Activated naive CD8-positive, alpha-beta T cell (primary cell): ENCODE measurements around the gene ISOC1.
A peak's percentile ranks its signal among the peaks of the same experiment; 100 is the strongest.

Source experiments
- H3K27ac Mint-ChIP-seq: one replicate; pipeline ENCODE4 v1.8.0; 2021; ENCODE audit warnings: mixed read lengths
- H3K27me3 Mint-ChIP-seq: one replicate; pipeline ENCODE4 v1.8.0; 2021; ENCODE audit warnings: mixed read lengths
- H3K36me3 Mint-ChIP-seq: one replicate; pipeline ENCODE4 v1.8.0; 2021; ENCODE audit warnings: mixed read lengths
- H3K4me1 Mint-ChIP-seq: one replicate; pipeline ENCODE4 v1.8.0; 2021; ENCODE audit warnings: low read depth, mixed read lengths
- H3K4me3 Mint-ChIP-seq: one replicate; pipeline ENCODE4 v1.8.0; 2021; ENCODE audit warnings: mild to moderate bottlenecking, mixed read lengths
- H3K9me3 Mint-ChIP-seq: one replicate; pipeline ENCODE4 v1.8.0; 2021; ENCODE audit warnings: low read depth, mixed read lengths

ISOC1 gene

GRCh38 chr5:129094087-129094923 lies at the start of gene ISOC1:
Gene ISOC1, plus strand, starts transcription at chr5:129094749. Its CDS starts 18 bp downstream, at chr5:129094767.
- Mint-ChIP-seq H3K27ac (peak within 1 kb of the TSS; percentile 70), H3K9me3 (no peaks in the 10 kb centered on the region), H3K4me3 (peak within 1 kb of the TSS; percentile 89), H3K27me3 (peaks cover 13% of the 10 kb centered on the region), H3K36me3 (no peaks in the 10 kb centered on the region), H3K4me1 (peaks cover 30% of the 10 kb centered on the region)

- H3K36me3 Mint-ChIP-seq, result peaks cover 3% of the 10 kb centered on the region
- H3K27me3 Mint-ChIP-seq, result peaks cover 5% of the 10 kb centered on the region
- H3K27ac Mint-ChIP-seq, result no peak overlapping the region
Measured at GRCh38 chr5:129046151-129046550, 48.4 kb upstream of the ISOC1 start.

GRCh38 chr5:129048509-129048908 lies 46.0 kb upstream of the ISOC1 start:
- Mint-ChIP-seq H3K4me1 (no peaks in the 10 kb centered on the region), H3K4me3 (no peak overlapping the region), H3K36me3 (no peaks in the 10 kb centered on the region), H3K27ac (no peak overlapping the region), H3K27me3 (peaks cover 3% of the 10 kb centered on the region), H3K9me3 (peaks cover 20% of the 10 kb centered on the region)

More at GRCh38 chr5:129046151-129046550, 48.4 kb upstream of the ISOC1 start:
- Mint-ChIP-seq H3K4me1 (no peaks in the 10 kb centered on the region), H3K4me3 (no peak overlapping the region), H3K9me3 (peaks cover 20% of the 10 kb centered on the region)

GRCh38 chr5:129049126-129049799 lies 45.3 kb upstream of the ISOC1 start:
- Mint-ChIP-seq H3K9me3 (peaks cover 18% of the 10 kb centered on the region), H3K27me3 (peaks cover 4% of the 10 kb centered on the region), H3K4me3 (no peak overlapping the region), H3K27ac (no peak overlapping the region), H3K4me1 (no peaks in the 10 kb centered on the region), H3K36me3 (no peaks in the 10 kb centered on the region)

- Mint-ChIP-seq H3K4me3 (no peak overlapping the region), H3K9me3 (no peaks in the 10 kb centered on the region), H3K4me1 (no peaks in the 10 kb centered on the region), H3K27me3 (peaks cover 12% of the 10 kb centered on the region), H3K36me3 (no peaks in the 10 kb centered on the region), H3K27ac (no peak overlapping the region)
Measured at GRCh38 chr5:129051283-129051682, 43.3 kb upstream of the ISOC1 start.

- Mint-ChIP-seq H3K4me1 (no peaks in the 10 kb centered on the region), H3K27me3 (peaks cover 19% of the 10 kb centered on the region), H3K36me3 (no peaks in the 10 kb centered on the region), H3K4me3 (no peak overlapping the region), H3K9me3 (no peaks in the 10 kb centered on the region), H3K27ac (no peak overlapping the region)
Measured at GRCh38 chr5:129053438-129053837, 41.1 kb upstream of the ISOC1 start.

GRCh38 chr5:129057329-129057728 lies 37.2 kb upstream of the ISOC1 start:
- H3K4me3 Mint-ChIP-seq, result no peak overlapping the region
- H3K36me3 Mint-ChIP-seq, result no peaks in the 10 kb centered on the region
- H3K27me3 Mint-ChIP-seq, result peaks cover 17% of the 10 kb centered on the region
- no peaks in the 10 kb centered on the region for H3K9me3 Mint-ChIP-seq
- H3K27ac Mint-ChIP-seq, result no peak overlapping the region
- no peaks in the 10 kb centered on the region for H3K4me1 Mint-ChIP-seq

- Mint-ChIP-seq H3K4me3 (no peak overlapping the region), H3K9me3 (no peaks in the 10 kb centered on the region), H3K27ac (no peak overlapping the region), H3K27me3 (peaks cover 5% of the 10 kb centered on the region), H3K36me3 (no peaks in the 10 kb centered on the region), H3K4me1 (no peaks in the 10 kb centered on the region)
Measured at GRCh38 chr5:129061849-129062248, 32.7 kb upstream of the ISOC1 start.

GRCh38 chr5:129063483-129064113 lies 31.0 kb upstream of the ISOC1 start:
- H3K27me3 Mint-ChIP-seq, result peaks cover 2% of the 10 kb centered on the region
- H3K4me3 Mint-ChIP-seq, result no peak overlapping the region
- no peaks in the 10 kb centered on the region for H3K36me3 Mint-ChIP-seq
- H3K4me1 Mint-ChIP-seq, result no peaks in the 10 kb centered on the region
- no peak overlapping the region for H3K27ac Mint-ChIP-seq
- no peaks in the 10 kb centered on the region for H3K9me3 Mint-ChIP-seq

- no peaks in the 10 kb centered on the region for H3K4me1 Mint-ChIP-seq
- H3K27me3 Mint-ChIP-seq, result peaks cover 2% of the 10 kb centered on the region
- no peaks in the 10 kb centered on the region for H3K9me3 Mint-ChIP-seq
- H3K27ac Mint-ChIP-seq, result no peak overlapping the region
- H3K4me3 Mint-ChIP-seq, result no peak overlapping the region
- no peaks in the 10 kb centered on the region for H3K36me3 Mint-ChIP-seq
Measured at GRCh38 chr5:129065721-129066120, 28.8 kb upstream of the ISOC1 start.

- H3K27me3 Mint-ChIP-seq, result peaks cover 2% of the 10 kb centered on the region
- no peak overlapping the region for H3K4me3 Mint-ChIP-seq
- H3K36me3 Mint-ChIP-seq, result no peaks in the 10 kb centered on the region
Measured at GRCh38 chr5:129067745-129068144, 26.8 kb upstream of the ISOC1 start.

GRCh38 chr5:129069292-129069691 lies 25.3 kb upstream of the ISOC1 start:
- Mint-ChIP-seq H3K9me3 (no peaks in the 10 kb centered on the region), H3K36me3 (no peaks in the 10 kb centered on the region), H3K27ac (no peak overlapping the region), H3K27me3 (no peaks in the 10 kb centered on the region), H3K4me1 (no peaks in the 10 kb centered on the region), H3K4me3 (no peak overlapping the region)

More at GRCh38 chr5:129067745-129068144, 26.8 kb upstream of the ISOC1 start:
- no peak overlapping the region for H3K27ac Mint-ChIP-seq
- no peaks in the 10 kb centered on the region for H3K9me3 Mint-ChIP-seq
- H3K4me1 Mint-ChIP-seq, result no peaks in the 10 kb centered on the region

- no peak overlapping the region for H3K4me3 Mint-ChIP-seq
- H3K36me3 Mint-ChIP-seq, result no peaks in the 10 kb centered on the region
- peaks cover 2% of the 10 kb centered on the region for H3K27me3 Mint-ChIP-seq
- H3K9me3 Mint-ChIP-seq, result no peaks in the 10 kb centered on the region
- H3K27ac Mint-ChIP-seq, result no peak overlapping the region
- H3K4me1 Mint-ChIP-seq, result no peaks in the 10 kb centered on the region
Measured at GRCh38 chr5:129073111-129073510, 21.4 kb upstream of the ISOC1 start.

- no peaks in the 10 kb centered on the region for H3K4me1 Mint-ChIP-seq
- H3K27me3 Mint-ChIP-seq, result peaks cover 2% of the 10 kb centered on the region
- H3K27ac Mint-ChIP-seq, result no peak overlapping the region
- H3K36me3 Mint-ChIP-seq, result no peaks in the 10 kb centered on the region
- no peak overlapping the region for H3K4me3 Mint-ChIP-seq
- no peaks in the 10 kb centered on the region for H3K9me3 Mint-ChIP-seq
Measured at GRCh38 chr5:129074903-129075302, 19.6 kb upstream of the ISOC1 start.

- H3K36me3 Mint-ChIP-seq, result no peaks in the 10 kb centered on the region
- peaks cover 3% of the 10 kb centered on the region for H3K27me3 Mint-ChIP-seq
- no peak overlapping the region for H3K27ac Mint-ChIP-seq
- H3K4me1 Mint-ChIP-seq, result no peaks in the 10 kb centered on the region
- H3K9me3 Mint-ChIP-seq, result no peaks in the 10 kb centered on the region
- H3K4me3 Mint-ChIP-seq, result no peak overlapping the region
Measured at GRCh38 chr5:129077433-129078075, 17.0 kb upstream of the ISOC1 start.
